HG03108 (cell line): ENCODE results near the gene ACACA.
"Not testable (repeated sequence)": the region's sequence is repeated elsewhere in the genome, so short reads cannot be mapped to it uniquely, and the experiment has no call there.

Source experiments
- ATAC-seq: cut with Tn5 transposase; IDR thresholded peaks from one replicate; pipeline ENCODE4 v1.9.1; 2021; ENCODE audit warnings: moderate library complexity; ENCODE audit not compliant: unreplicated experiment

Gene ACACA

DNA sequence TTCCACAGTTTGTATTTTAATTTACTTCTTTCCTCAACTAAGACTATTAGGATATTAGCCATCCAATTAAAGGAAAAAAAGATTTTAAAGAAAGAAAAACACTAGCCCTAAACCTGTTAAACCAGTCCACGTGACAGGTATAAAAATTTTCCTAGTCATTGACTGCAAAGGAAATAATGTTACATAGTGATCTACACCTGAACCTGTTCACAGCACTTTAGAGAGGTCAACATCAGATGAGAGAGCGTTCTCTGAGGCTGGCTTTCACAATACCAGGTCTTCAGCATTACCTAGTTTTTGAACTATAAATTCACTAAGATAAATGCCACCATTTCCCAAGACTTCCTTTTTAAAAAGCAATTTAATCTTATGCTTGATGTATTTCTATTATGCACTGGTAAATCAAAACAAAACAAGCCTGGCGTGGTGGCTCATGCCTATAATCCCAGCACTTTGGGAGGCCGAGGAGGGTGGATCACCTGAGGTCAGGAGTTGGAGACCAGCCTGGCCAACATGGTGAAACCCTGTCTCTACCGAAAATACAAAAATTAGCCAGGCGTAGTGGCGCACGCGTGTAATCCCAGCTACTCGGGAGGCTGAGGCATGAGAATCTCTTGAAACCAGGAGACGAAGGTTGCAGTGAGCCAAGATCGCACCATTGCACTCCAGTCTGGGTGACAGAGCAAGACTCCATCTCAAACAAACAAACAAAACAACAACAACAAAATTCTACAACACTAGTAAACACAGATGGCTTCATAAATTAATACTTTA, 49.7 kb downstream of the ACACA start:
- ATAC-seq, result not testable (repeated sequence)

- ATAC-seq, result not testable (repeated sequence)
Measured at GRCh38 chr17:37346863-37347402, 59.7 kb downstream of the ACACA start.

GRCh38 chr17:37344519-37344918, 62.1 kb downstream of the ACACA start:
- ATAC-seq, result no peak

DNA sequence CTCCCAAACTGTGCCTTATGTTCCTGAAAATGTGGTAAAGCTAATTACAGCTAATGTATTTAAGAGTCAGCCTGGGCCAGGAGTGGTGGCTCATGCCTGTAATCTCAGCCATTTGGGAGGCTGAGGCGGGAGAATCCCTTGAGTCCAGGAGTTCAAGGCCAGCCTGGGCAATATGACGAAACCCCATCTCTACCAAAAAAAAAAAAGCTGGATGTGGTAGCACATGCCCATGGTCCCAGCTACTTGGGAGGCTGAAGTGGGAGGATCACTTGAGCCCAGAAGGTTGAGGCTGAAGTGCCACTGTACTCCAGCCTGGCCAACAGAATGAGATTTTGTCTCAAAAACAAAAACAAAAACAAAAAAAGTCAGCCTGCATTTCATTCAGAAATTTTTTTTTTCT, 64.0 kb downstream of the ACACA start:
- ATAC-seq, result no peak

DNA sequence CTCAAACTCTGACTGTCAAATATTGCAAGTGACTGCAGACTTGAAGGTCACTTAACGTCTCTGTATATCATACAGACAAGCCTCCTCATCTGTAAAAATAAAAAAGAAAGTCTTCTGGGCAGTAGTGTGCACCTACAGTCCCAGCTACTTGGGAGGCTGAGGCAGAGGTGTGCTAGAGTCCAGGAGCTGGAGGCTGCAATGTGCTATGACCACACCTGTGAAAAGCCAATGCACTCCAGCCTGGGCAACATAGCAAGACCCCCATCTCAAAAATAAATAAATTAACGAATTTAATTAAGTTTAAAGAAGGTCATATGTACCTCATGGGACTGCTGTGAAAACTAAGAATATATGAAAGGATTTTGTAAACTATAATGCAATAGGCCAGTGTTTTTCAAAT, 65.8 kb downstream of the ACACA start:
- ATAC-seq, result no peak

- no peak for ATAC-seq
Measured at GRCh38 chr17:37339321-37339720, 67.3 kb downstream of the ACACA start.

- ATAC-seq, result no peak
Measured at GRCh38 chr17:37338847-37339246, 67.8 kb downstream of the ACACA start.

DNA sequence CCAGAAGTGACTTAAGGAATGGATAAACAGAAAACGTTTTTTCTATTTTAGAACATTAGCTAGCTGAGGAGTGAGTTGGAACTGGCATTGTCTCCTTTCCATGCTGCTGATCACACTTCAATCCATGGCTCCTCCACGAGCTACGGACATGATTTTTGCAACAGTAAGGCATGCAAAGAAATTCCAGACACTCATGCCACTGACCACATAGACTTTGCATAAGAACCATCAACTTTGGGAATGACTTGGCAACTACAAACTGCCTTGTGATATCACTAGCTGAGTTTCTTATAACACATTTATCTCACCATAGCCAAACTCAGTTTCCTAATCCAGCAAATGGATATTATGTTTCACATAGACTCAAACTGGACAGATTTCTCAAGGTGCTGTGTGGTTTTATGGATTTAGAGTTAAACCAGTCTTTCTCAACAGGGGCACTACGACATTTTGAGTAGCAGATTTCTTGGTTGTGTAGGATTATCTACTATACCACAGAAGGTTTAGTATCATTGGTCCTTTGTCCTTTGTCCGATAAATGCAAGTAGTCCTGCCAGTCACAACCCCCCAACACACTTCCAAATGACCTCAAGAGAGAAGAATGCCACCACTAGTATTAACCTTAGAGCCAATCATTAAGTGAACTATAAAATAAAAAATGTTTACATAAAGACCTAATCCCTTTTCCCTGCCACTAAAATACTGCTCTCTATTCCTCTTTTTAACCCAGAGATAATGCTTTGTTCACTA, 79.1 kb downstream of the ACACA start:
- no peak for ATAC-seq

DNA sequence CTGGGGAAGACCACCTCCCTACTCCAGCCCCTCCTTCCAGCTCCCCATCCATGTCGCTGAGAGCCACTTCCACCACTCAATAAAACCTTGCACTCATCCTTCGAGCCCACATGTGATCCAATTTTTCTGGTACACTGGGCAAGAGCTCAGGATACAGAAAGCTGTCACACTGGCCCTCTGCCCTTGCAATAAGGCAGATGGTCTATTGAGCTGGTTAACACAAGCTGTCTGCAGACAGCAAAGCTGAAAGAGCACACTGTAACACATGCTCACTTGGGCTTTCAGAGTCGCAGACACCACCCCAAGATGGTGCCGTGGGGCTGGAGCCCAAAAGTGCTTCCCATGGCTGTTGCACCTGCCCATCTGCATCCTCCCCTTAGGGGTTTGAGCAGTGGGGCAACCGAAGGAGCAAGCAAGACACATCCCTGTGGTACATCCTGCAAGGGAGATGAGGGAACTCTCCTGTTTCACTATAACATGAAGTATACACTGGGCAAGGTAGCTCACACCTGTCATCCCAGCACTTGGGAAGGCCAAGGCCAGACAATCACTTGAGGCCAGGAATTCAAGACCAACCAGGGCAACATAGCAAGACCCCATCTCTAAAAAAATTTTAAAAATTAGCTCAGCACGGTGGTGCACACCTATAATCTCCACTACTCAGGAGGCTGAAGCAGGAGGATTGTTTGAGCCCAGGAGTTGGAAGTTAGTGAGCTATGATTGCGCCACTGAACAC, 83.6 kb downstream of the ACACA start:
- no peak for ATAC-seq

DNA sequence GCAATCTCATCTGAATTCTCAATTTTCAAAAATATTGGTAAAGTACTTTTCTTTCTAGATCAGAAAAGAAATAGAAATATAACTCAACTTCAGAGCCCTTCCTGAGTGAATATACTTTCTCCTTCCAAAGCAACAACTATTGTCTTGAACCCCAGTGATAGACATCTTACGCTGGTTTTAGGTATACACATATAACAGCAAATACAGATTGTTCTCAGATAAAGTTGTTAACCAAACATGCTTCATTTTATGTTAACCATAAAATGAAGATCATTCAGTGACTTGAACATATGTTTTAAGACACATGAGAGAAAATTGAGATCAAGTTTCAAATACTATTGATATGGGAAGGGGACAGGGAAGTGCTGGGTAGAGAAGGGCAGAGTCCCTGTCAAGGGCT, 84.5 kb downstream of the ACACA start:
- no peak for ATAC-seq

GRCh38 chr17:37318931-37319594, 87.6 kb downstream of the ACACA start:
- no peak for ATAC-seq

GRCh38 chr17:37317867-37318266, 88.8 kb downstream of the ACACA start:
- ATAC-seq, result no peak

- ATAC-seq, result no peak
Measured at GRCh38 chr17:37315601-37316000, 91.0 kb downstream of the ACACA start.

DNA sequence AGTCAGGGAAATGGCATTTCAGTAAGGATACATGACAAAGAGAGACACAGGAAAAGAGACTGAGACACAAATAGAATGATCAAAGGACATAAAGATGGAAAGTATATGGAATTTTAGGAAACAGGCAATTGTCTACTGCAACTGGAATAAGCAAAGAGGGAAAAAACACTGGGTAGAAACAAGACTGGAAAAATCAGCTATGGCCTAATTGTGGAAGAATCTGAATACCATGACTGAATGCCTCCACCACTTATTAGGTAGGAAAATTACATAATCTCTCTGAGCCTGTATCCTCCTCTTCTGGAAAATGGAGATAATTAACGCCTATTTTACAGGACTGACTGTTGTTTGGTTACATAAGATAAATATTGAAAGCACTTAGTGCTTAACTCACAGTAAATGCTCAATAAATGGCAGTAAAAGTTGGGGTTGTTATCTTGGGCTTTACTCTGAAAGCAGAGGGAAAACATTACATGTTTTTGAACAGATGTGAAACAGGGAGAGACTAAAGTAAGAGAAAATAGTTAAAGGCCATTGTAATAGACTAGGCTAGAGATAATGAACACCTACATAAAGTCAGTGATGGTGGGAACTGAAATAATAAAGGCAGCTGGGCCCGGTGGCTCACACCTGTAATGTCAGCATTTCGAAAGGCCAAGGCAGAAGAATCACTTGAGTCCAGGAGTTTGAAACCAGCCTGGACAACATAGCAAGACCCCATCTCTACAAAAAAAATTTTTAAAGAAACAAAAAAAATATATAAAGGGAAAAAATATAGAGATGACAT, 94.3 kb downstream of the ACACA start:
- no peak for ATAC-seq

GRCh38 chr17:37310940-37311339, 95.7 kb downstream of the ACACA start:
- no peak for ATAC-seq

DNA sequence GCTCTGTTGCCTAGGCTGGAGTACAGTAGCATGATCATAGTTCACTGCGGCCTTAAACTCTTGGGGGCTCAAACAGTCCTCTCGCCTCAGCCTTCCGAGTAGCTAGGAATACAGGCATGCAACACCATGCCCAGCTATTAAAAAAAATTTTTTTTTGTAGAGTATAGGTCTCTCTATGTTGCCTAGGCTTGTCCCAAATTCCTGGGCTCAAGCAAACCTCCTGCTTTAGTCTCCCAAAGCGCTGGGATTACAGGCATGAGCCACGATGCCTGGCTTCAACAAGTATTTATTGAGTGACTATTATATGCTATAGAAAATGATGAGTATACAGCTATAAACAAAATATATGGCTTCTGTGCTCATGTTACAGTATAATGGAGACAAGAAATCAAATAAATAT, 97.6 kb downstream of the ACACA start:
- ATAC-seq, result no peak

DNA sequence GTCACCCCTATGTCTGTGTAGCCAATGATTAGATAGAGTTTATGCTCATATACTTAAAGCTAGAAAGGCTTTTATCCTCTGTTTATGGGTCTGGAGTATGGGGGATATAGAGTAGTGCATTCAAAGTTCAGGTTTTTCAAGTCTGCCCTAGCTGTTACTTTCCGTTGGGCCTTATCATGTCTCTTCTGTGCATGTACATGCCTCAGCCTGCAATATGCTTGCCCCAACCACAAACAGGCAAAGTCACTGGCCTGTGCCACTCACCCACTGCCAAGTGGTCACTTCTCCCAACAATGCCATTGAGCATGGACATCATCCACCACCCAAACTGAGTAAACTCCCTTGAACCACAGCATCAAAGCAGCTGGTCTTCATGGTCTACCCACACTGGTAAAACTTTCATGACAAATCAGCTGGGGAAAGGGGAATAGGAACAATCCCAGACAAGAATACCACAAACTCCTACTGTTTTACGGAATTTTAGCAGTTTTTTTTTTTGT, 101.2 kb downstream of the ACACA start:
- no peak for ATAC-seq

- ATAC-seq, result no peak
Measured at GRCh38 chr17:37301288-37301687, 105.3 kb downstream of the ACACA start.

DNA sequence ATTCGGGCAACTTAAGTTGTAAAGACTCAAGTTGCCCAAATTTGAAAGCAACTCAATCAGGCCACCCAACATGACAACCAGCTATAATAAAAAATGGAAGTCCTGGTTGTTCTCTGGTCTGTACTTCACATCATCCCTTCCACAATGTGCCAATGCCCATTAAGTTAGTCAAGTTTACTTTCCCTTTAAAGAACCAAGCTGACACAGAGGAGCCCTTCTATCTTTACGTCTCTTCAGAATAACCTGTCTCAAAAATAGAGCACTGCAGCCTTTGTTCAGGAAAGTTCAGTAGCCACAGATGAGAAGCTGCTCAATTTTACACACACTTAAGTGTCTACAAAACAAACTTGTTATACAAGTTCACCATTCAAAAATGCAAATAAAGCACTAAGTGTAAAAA, 106.0 kb downstream of the ACACA start:
- no peak for ATAC-seq
